A673 (cell line): ENCODE data around the gene MXRA5. TPM values are rescaled to one million over a fixed set of nuclear protein-coding genes. Genes with fewer than 3 reads are reported as not detected.

Source experiments
- BruUV-seq: library from RNA; stranded (reverse); fragments of 400-500 nt; replicated peaks from 2 replicates; lab custom pipeline; 2021; lab: Mats Ljungman, UMichigan
- CTCF ChIA-PET: fragments of 300-600 bp; sonication (Branson Sonifier 250); formaldehyde crosslinking; loops from one replicate; lab custom pipeline; 2022; ENCODE audit warnings: antibody characterized with exemption; lab: Charles Lee
- POLR2A ChIA-PET: fragments of 300-600 bp; sonication (Branson Sonifier 250); formaldehyde crosslinking; loops from one replicate; lab custom pipeline; 2022; ENCODE audit warnings: antibody characterized with exemption; ENCODE audit not compliant: low non-redundant PET; lab: Charles Lee
- DNase-seq: peaks from one replicate; pipeline ENCODE4 v3.0.0-alpha.2; 2015; ENCODE audit warnings: low spot score
- H3K27ac ChIP-seq: fragments of 200-600 bp; sonication (generic); 2 replicates; pipeline ENCODE4 v1.5.1; 2016; ENCODE audit warnings: mixed run types, low read depth, mild to moderate bottlenecking, mixed read lengths, antibody characterized with exemption, low read length; ENCODE audit not compliant: poor library complexity, severe bottlenecking
- H3K27me3 ChIP-seq: fragments of 200-600 bp; sonication (generic); replicated peaks from 2 replicates; pipeline ENCODE4 v1.6.1; 2017; ENCODE audit warnings: mixed run types, low read depth, mild to moderate bottlenecking, mixed read lengths, antibody characterized with exemption, low read length; ENCODE audit not compliant: insufficient read depth, poor library complexity
- H3K36me3 ChIP-seq: fragments of 200-600 bp; sonication (generic); 2 replicates; pipeline ENCODE4 v1.6.1; 2016; ENCODE audit warnings: mixed run types, mild to moderate bottlenecking, mixed read lengths, antibody characterized with exemption, low read length; ENCODE audit not compliant: insufficient read depth, poor library complexity, severe bottlenecking
- H3K4me1 ChIP-seq: fragments of 200-600 bp; sonication (generic); 2 replicates; pipeline ENCODE4 v1.6.1; 2017; ENCODE audit warnings: mixed run types, mild to moderate bottlenecking, mixed read lengths, antibody characterized with exemption, low read length; ENCODE audit not compliant: insufficient read depth, poor library complexity, severe bottlenecking
- H3K4me3 ChIP-seq: fragments of 200-600 bp; sonication (generic); 2 replicates; pipeline ENCODE4 v1.5.1; 2016; ENCODE audit warnings: low read depth, mixed run types, mild to moderate bottlenecking, mixed read lengths, low read length; ENCODE audit not compliant: poor library complexity, severe bottlenecking
- H3K9me3 ChIP-seq: fragments of 200-600 bp; sonication (generic); 2 replicates; pipeline ENCODE4 v1.6.1; 2016; ENCODE audit warnings: mixed run types, low read depth, mild to moderate bottlenecking, mixed read lengths, antibody characterized with exemption, low read length; ENCODE audit not compliant: poor library complexity, severe bottlenecking
- CTCF ChIP-seq: fragments of 300-800, 200-600 bp; sonication (generic); conservative IDR thresholded peaks from 2 replicates; pipeline ENCODE4 v1.5.1; 2017; ENCODE audit warnings: low read depth, mild to moderate bottlenecking, antibody characterized with exemption, low read length, moderate library complexity, mixed read lengths
- EZH2 ChIP-seq: fragments of 200-600 bp; sonication (generic); IDR thresholded peaks from 2 replicates; pipeline ENCODE4 v1.6.1; 2017; ENCODE audit warnings: borderline replicate concordance, low read depth, mild to moderate bottlenecking, mixed read lengths, antibody characterized with exemption, low read length; ENCODE audit not compliant: poor library complexity, severe bottlenecking
- intact Hi-C: fragments of 100-400 bp; cut with micrococcal nuclease; formaldehyde crosslinking; loops from one replicate; pipeline ENCODE4 v1.10.0; 2022; ENCODE audit not compliant: unreplicated experiment
- total RNA-seq: library from RNA; stranded (reverse); gene quantifications from 2 replicates; pipeline ENCODE4 v1.2.3, GENCODE V29; 2021

Gene MXRA5
- total RNA-seq, 1 experiment from 2014 or later: not detected

- no peak for DNase-seq
- Histone ChIP-seq H3K27me3 (no peaks in the 10 kb centered on the region), H3K36me3 (no peaks in the 10 kb centered on the region), H3K4me3 (no peak overlapping the region), H3K4me1 (no peaks in the 10 kb centered on the region), H3K27ac (no peak overlapping the region), H3K9me3 (no peaks in the 10 kb centered on the region)
- TF ChIP-seq EZH2: no peak
- no peak for TF ChIP-seq CTCF
- POLR2A ChIA-PET: no interaction called here
- intact Hi-C loops: no loop called here
- CTCF ChIA-PET: no interaction called here
- BruUV-seq: no TSS peak
Measured at GRCh38 chrX:3263681-3264126, 82.7 kb downstream of the MXRA5 start.

DNA sequence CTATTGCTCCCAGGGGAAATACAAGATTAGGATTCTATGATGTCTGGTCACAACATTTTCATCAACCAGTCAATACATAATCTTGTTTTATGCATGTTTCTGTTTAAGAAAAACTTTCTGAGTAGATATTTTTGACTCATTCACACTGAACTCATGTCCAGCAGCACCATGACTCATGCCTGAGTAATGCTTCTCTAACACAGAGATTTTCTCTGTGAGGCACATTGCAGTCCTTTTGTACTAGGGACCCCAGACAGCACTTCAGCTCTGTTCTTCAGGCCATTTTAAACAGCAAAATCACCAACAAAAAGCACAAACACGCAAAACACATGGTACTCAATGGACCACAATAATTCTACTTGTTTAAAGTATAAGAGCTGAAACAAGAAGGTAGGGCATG lies 83.6 kb downstream of the MXRA5 start:
- POLR2A ChIA-PET: no interaction called here
- CTCF ChIA-PET: no interaction called here
- no peak overlapping the region for H3K27ac ChIP-seq
- TF ChIP-seq EZH2: no peak
- TF ChIP-seq CTCF: no peak
- no peaks in the 10 kb centered on the region for H3K36me3 ChIP-seq
- BruUV-seq: no TSS peak
- intact Hi-C loops: no loop called here
- no peaks in the 10 kb centered on the region for H3K9me3 ChIP-seq
- DNase-seq: peak; percentile 43
- no peak overlapping the region for H3K4me3 ChIP-seq
- peaks cover 4% of the 10 kb centered on the region for H3K27me3 ChIP-seq
- H3K4me1 ChIP-seq: no peaks in the 10 kb centered on the region
